Heart left ventricle (tissue), 16 donors: ENCODE measurements around the gene CYP26C1. TPM values are rescaled to one million over a fixed set of nuclear protein-coding genes. Genes with fewer than 3 reads are reported as not detected.

Experiments used
- ATAC-seq, 4 donors: fragments of 200-7000 bp; cut with Tn5 transposase; one replicate each; pipeline ENCODE4 v1.9.1; 2020 to 2022; ENCODE audit warnings: moderate library complexity in 4 of 4, mild to moderate bottlenecking in 3 of 4, moderate number of reproducible peaks in 1 of 4
- DNase-seq, 5 donors: peaks; one replicate each; pipeline ENCODE4 v3.0.0-alpha.2; 2020
- H3K27ac ChIP-seq, 12 donors: fragments of 200-600 bp; sonication (generic) in 4 of 12; one replicate each; pipeline versions ENCODE4 v1.5.0 to v1.8.0; 2016 to 2022; ENCODE audit warnings: mild to moderate bottlenecking in 2 of 12
- H3K27me3 ChIP-seq, 9 donors: fragments of 200-600 bp; sonication (generic) in 2 of 9; one replicate each; pipeline versions ENCODE4 v1.5.1 to v1.8.0; 2016 to 2022; ENCODE audit warnings: mild to moderate bottlenecking in 3 of 9
- H3K36me3 ChIP-seq, 9 donors: fragments of 200-600 bp; sonication (generic) in 2 of 9; one replicate each; pipeline versions ENCODE4 v1.5.0 to v1.8.0; 2018 to 2022; ENCODE audit warnings: mild to moderate bottlenecking in 2 of 9
- H3K4me1 ChIP-seq, 12 donors: fragments of 200-600 bp; sonication (generic) in 4 of 12; one replicate each; pipeline versions ENCODE4 v1.5.0 to v1.8.0; 2016 to 2022; ENCODE audit warnings: mild to moderate bottlenecking in 3 of 12
- H3K4me3 ChIP-seq, 12 donors: fragments of 200-600 bp; sonication (generic) in 4 of 12; one replicate each; pipeline versions ENCODE4 v1.5.0 to v1.8.0; 2017 to 2022; ENCODE audit warnings: mild to moderate bottlenecking in 9 of 12, moderate library complexity in 4 of 12
- H3K9me3 ChIP-seq, 12 donors: fragments of 200-600 bp; sonication (generic) in 4 of 12; one replicate each; pipeline versions ENCODE4 v1.5.0 to v1.8.0; 2016 to 2022; ENCODE audit warnings: mild to moderate bottlenecking in 1 of 12
- CTCF ChIP-seq, 12 donors: fragments of 200-600 bp; sonication (generic) in 4 of 12; IDR thresholded peaks; one replicate each; pipeline versions ENCODE4 v1.5.0 to v1.8.0; 2018 to 2022; ENCODE audit warnings: antibody characterized with exemption in 12 of 12, mild to moderate bottlenecking in 5 of 12
- POLR2A ChIP-seq, 2 donors: fragments of 450-650 bp; IDR thresholded peaks; one replicate each; pipeline ENCODE4 v1.6.1; 2017; ENCODE audit warnings: antibody characterized with exemption in 2 of 2, mild to moderate bottlenecking in 2 of 2, moderate library complexity in 2 of 2
- WGBS, 4 donors: extraction: QIAGEN DNeasy Blood & Tissue Kit in 2 of 4; methylation state at CpG; one replicate each; pipeline versions ENCODE4 v1.1.5 to v1.1.7; 2013 to 2018; 5-methylcytosine and 5-hydroxymethylcytosine counted together
- intact Hi-C, 10 donors: fragments of 100-400 bp; cut with DNase I; formaldehyde crosslinking; loops; one replicate each; pipeline versions ENCODE4 v1.11.1 to v1.14.2; 2022
- polyA plus RNA-seq, 2 donors: library from polyadenylated mRNA; stranded (reverse); fragments of 200-250 nt; gene quantifications; one replicate each; pipeline ENCODE4 v1.2.3, GENCODE V29; 2013
- total RNA-seq, 9 donors: library from RNA; depleted of rRNA in 2 of 9; stranded (reverse); fragments of >200 nt in 2 of 9; fragmentation: NEBNext Ultra II Directional in 3 of 9; extraction: Animal tissue kit (Norgen Biotek cat#: 25700) in 3 of 9; gene quantifications; one replicate each; pipeline versions ENCODE4 v1.1.0 to v1.2.4, GENCODE V29; 2016 to 2023
- donor health status: ischemic (EF 13 %, LVEDD 7.1; RV severe dilation, severe dysfunction).
- donor health status: healthy with polysubstance abuse.
- donor health status: DM: no; HTN: yes; CAD: no.
- donor health status: DM: no; HTN: no; CAD: no.
- donor health status: ischemic (EF 25% LVEDD 6.9; RV normal size, moderate dysfunction).
- donor health status: ischemic (EF 25% LVEDD 5.7; RV mildly dilated, moderate dysfunction).
- donor health status: healthy.
- donor health status: DM: yes; HTN: yes; CAD: no.
- donor health status: ischemic (EF 35%, LVEDD 5.7; RV mildly dilated, moderate dysfunction).
- donor health status: nonischemic (EF 11% LVEDD 7.7; RV severe dilation, severe dysfunction).
- donor health status: DM: yes; HTN: yes; CAD: no.
- donor health status: PGD.
- donor health status: ischemic (EF 29% LVEDD 5.4; RV normal size, mild dysfunction).
- donor health status: nonischemic (EF 23%, LVEDD 6.1; RV moderate dilation, normal function).

Gene CYP26C1
- total and polyA plus RNA-seq, 11 donors: 0.07 TPM; not detected in 10

DNA sequence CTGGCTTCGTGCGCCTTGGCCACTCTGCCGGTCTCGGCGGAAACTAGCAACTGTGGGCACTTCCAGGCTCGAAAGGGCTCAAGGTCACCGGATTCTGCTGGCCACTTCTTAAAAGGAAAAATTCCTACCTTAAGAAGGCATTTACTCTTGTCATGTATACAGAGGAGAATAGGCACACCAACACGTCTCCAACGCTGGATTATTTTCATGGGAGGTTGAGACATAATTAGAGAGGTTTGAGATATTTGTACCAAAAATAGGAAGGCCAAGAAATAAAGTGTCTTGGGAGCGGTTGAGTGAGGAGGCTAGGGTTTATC is 8.6 kb downstream of the CYP26C1 start:
- Histone ChIP-seq H3K4me1 (peaks cover 4 to 46% (median 23%) of the 10 kb centered on the region in 12 donors), H3K9me3 (no peaks in the 10 kb centered on the region), H3K27me3 (peaks cover 37 to 97% (median 90%) of the 10 kb centered on the region in 9 donors), H3K4me3 (no peak overlapping the region), H3K27ac (no peak overlapping the region), H3K36me3 (no peaks in the 10 kb centered on the region)
- DNase-seq: no peak
- TF ChIP-seq POLR2A (IDR thresholded peaks at IDR 0.05): no peak
- no peak for TF ChIP-seq CTCF (IDR thresholded peaks at IDR 0.05)
- WGBS, 4 donors: 26 to 41% (median 31%) methylated on average over 9 to 10 of the region's 10 CpGs
- intact Hi-C loops: loop anchor here in 1 of 10 donors (10.0 kb wide), 1 partner anchor 446 kb away; no protein-coding TSS in a partner anchor
- ATAC-seq: no peak

DNA sequence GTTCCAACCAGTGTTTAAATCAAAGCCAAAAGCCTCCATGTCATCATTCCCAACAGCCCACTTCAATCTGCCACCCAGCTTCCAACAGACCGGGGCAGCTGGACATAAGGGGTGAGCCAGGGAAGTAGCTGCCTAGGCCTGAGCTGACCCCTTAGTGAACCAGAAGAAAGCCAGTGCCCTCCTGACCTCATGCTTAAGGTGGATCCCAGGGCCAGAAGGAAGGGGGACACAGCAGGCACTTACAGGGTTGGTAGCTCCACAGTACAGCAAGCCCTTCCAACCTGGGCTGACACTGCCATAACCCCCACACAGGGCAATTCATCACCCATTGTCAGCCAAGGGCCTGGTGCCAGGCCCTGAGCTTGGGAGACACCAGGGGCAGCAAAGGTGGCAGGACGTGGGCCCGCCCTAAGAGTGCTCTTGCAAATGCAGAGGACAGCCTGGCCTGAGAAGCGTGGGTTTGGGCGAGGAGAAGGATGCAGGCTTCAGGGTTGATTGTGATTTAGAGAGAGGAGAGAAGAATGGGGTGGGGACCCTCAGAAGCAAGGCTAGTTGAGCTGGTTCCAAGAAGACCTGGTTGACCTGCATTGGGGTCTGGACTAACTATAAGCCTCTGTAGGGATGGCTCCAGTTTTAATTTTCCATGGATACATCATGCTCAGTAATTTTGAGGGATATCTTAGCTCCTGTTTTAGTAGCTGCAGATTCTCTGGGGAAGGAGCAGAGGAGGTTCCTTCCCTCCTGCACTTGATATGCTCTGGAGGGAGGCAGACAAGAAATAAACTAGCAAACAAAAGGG is 10.0 kb downstream of the CYP26C1 start:
- no peak for DNase-seq
- WGBS, 4 donors: 73 to 75% (median 74%) methylated on average over 5 of the region's 5 CpGs
- Histone ChIP-seq H3K36me3 (no peaks in the 10 kb centered on the region), H3K27me3 (peaks cover 40 to 97% (median 94%) of the 10 kb centered on the region in 9 donors), H3K9me3 (no peaks in the 10 kb centered on the region), H3K4me3 (no peak overlapping the region), H3K4me1 (peaks cover 5 to 56% (median 29%) of the 10 kb centered on the region in 12 donors), H3K27ac (no peak overlapping the region)
- no peak for ATAC-seq
- intact Hi-C loops: loop anchor here in 1 of 10 donors (10.0 kb wide), 1 partner anchor 284 kb away; no protein-coding TSS in a partner anchor
- TF ChIP-seq POLR2A (IDR thresholded peaks at IDR 0.05) (no peak), CTCF (IDR thresholded peaks at IDR 0.05) (no peak)

DNA sequence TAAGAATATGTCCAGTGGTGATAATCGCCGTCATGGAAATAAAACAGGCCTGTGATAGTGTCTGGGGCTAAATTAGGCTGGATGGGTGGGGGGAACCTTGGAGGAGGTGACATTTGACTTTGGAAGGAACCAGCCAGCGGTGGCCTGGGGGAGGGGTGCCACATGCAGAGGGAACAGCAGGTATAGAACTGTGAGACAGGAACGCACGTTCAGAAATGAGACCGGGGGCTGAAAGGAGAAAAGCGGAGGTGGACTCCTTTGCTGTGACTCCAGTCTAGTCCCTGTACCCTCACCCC is 10.5 kb downstream of the CYP26C1 start:
- Histone ChIP-seq H3K4me1 (peaks cover 5 to 50% (median 29%) of the 10 kb centered on the region in 12 donors), H3K4me3 (no peak overlapping the region), H3K27ac (no peak overlapping the region), H3K27me3 (peaks cover 35 to 97% (median 93%) of the 10 kb centered on the region in 9 donors), H3K36me3 (no peaks in the 10 kb centered on the region), H3K9me3 (no peaks in the 10 kb centered on the region)
- DNase-seq (no peak), ATAC-seq (no peak)
- WGBS, 4 donors: 54 to 66% (median 63%) methylated on average over 7 of the region's 7 CpGs
- TF ChIP-seq POLR2A (IDR thresholded peaks at IDR 0.05) (no peak), CTCF (IDR thresholded peaks at IDR 0.05) (no peak)
- intact Hi-C loops: loop anchor here in 1 of 10 donors (10.0 kb wide), 1 partner anchor 284 kb away; no protein-coding TSS in a partner anchor

DNA sequence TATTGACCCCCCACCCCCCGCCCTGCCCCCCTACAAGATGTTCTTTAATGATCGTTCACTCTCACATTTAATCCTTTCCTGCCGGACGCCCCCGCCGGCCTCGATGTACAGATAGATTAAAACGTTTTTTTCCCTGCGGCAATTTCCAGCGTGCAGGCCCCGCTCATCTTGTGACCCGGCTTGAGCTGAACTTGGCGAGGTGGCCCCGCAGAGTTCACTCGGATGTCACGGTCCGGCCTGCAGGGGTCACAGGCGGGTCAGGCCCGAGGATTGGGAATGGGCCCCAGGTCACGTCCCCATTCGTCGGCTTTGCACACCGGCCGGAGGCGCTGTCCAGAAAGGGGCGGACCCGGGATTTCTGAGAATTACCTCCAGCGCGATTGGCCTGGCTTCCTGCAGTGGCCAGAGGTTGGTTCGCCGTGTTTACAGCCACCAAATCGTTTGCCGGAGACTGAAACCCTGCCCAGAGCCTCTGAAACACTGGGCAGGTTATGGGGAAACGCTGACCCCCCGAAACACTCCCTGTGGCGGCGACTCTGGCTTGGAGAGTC is 11.2 kb downstream of the CYP26C1 start:
- H3K27me3 ChIP-seq: peaks cover 29 to 97% (median 88%) of the 10 kb centered on the region in 9 donors
- DNase-seq: no peak
- H3K27ac ChIP-seq: no peak overlapping the region
- TF ChIP-seq POLR2A (IDR thresholded peaks at IDR 0.05): no peak
- no peak for TF ChIP-seq CTCF (IDR thresholded peaks at IDR 0.05)
- H3K4me1 ChIP-seq: peaks cover 5 to 48% (median 29%) of the 10 kb centered on the region in 12 donors
- 2 to 7% (median 4%) methylated on average over 27 to 37 of the region's 37 CpGs for WGBS, 4 donors
- intact Hi-C loops: loop anchor here in 1 of 10 donors (10.0 kb wide), 1 partner anchor 283 kb away; no protein-coding TSS in a partner anchor
- peak overlapping the region in 11 of 12 donors; percentile 27 to 56 (median 37) for H3K4me3 ChIP-seq
- no peaks in the 10 kb centered on the region for H3K9me3 ChIP-seq
- ATAC-seq: peak in 2 of 4 donors; percentile 20 to 21
- no peaks in the 10 kb centered on the region for H3K36me3 ChIP-seq
